Duodenal mucosa (tissue), 2 donors: ENCODE data around the gene CARD14.

ENCODE experiments used
- H3K27ac ChIP-seq: one replicate; pipeline ENCODE4 v1.7.0; 2013; ENCODE audit warnings: low read depth, low read length
- H3K27me3 ChIP-seq, 2 donors: one replicate each; pipeline ENCODE4 v1.7.0; 2013; ENCODE audit warnings: low read length in 2 of 2, control low read depth in 1 of 2; ENCODE audit not compliant: insufficient read depth in 2 of 2, control insufficient read depth in 1 of 2
- H3K36me3 ChIP-seq, 2 donors: one replicate each; pipeline ENCODE4 v1.7.0; 2013; ENCODE audit warnings: low read length in 2 of 2, control low read depth in 1 of 2; ENCODE audit not compliant: insufficient read depth in 2 of 2, control insufficient read depth in 1 of 2
- H3K4me1 ChIP-seq, 2 donors: one replicate each; pipeline ENCODE4 v1.7.0; 2013; ENCODE audit warnings: low read length in 2 of 2, control low read depth in 1 of 2; ENCODE audit not compliant: insufficient read depth in 2 of 2, control insufficient read depth in 1 of 2
- H3K4me3 ChIP-seq, 2 donors: one replicate each; pipeline ENCODE4 v1.7.0; 2013; ENCODE audit warnings: low read length in 2 of 2, low read depth in 1 of 2
- H3K9ac ChIP-seq, 2 donors: one replicate each; pipeline ENCODE4 v1.7.0; 2013; ENCODE audit warnings: low read length in 2 of 2, low read depth in 1 of 2
- H3K9me3 ChIP-seq, 2 donors: one replicate each; pipeline ENCODE4 v1.7.0; 2013; ENCODE audit warnings: low read length in 2 of 2, control low read depth in 1 of 2; ENCODE audit not compliant: control insufficient read depth in 1 of 2

Gene CARD14

GRCh38 chr17:80182118-80182844, 12.5 kb downstream of the CARD14 start:
- Histone ChIP-seq H3K36me3 (no peaks in the 10 kb centered on the region), H3K27me3 (no peaks in the 10 kb centered on the region), H3K4me3 (no peak overlapping the region), H3K4me1 (peaks cover 9 to 12% of the 10 kb centered on the region in 2 donors), H3K9ac (no peak overlapping the region), H3K27ac (no peak overlapping the region), H3K9me3 (no peaks in the 10 kb centered on the region)

- Histone ChIP-seq H3K36me3 (no peaks in the 10 kb centered on the region), H3K27me3 (no peaks in the 10 kb centered on the region), H3K4me1 (peaks cover 12 to 15% of the 10 kb centered on the region in 2 donors), H3K9me3 (no peaks in the 10 kb centered on the region), H3K9ac (no peak overlapping the region), H3K27ac (no peak overlapping the region), H3K4me3 (no peak overlapping the region)
Measured at GRCh38 chr17:80182845-80183223, 13.0 kb downstream of the CARD14 start.

- Histone ChIP-seq H3K4me3 (no peak overlapping the region), H3K36me3 (no peaks in the 10 kb centered on the region), H3K27me3 (no peaks in the 10 kb centered on the region), H3K4me1 (peaks cover 11 to 14% of the 10 kb centered on the region in 2 donors), H3K27ac (no peak overlapping the region), H3K9ac (no peak overlapping the region), H3K9me3 (no peaks in the 10 kb centered on the region)
Measured at GRCh38 chr17:80183581-80184422, 14.0 kb downstream of the CARD14 start.

GRCh38 chr17:80184423-80184714, 14.5 kb downstream of the CARD14 start:
- H3K27me3 ChIP-seq, result no peaks in the 10 kb centered on the region
- no peaks in the 10 kb centered on the region for H3K36me3 ChIP-seq
- H3K9me3 ChIP-seq, result no peaks in the 10 kb centered on the region
- no peak overlapping the region for H3K27ac ChIP-seq
- no peak overlapping the region for H3K9ac ChIP-seq
- H3K4me3 ChIP-seq, result no peak overlapping the region
- H3K4me1 ChIP-seq, result peaks cover 11 to 14% of the 10 kb centered on the region in 2 donors

GRCh38 chr17:80185968-80186367, 16.1 kb downstream of the CARD14 start:
- Histone ChIP-seq H3K9ac (no peak overlapping the region), H3K27ac (no peak overlapping the region), H3K36me3 (no peaks in the 10 kb centered on the region), H3K4me1 (peaks cover 11 to 14% of the 10 kb centered on the region in 2 donors), H3K9me3 (no peaks in the 10 kb centered on the region), H3K4me3 (no peak overlapping the region), H3K27me3 (no peaks in the 10 kb centered on the region)

- no peak overlapping the region for H3K27ac ChIP-seq
- H3K4me3 ChIP-seq, result peak overlapping the region; percentile 52 to 55
- H3K9ac ChIP-seq, result peak overlapping the region; percentile 3 to 43
- peaks cover 11 to 14% of the 10 kb centered on the region in 2 donors for H3K4me1 ChIP-seq
- no peaks in the 10 kb centered on the region for H3K27me3 ChIP-seq
- no peaks in the 10 kb centered on the region for H3K9me3 ChIP-seq
- H3K36me3 ChIP-seq, result no peaks in the 10 kb centered on the region
Measured at GRCh38 chr17:80187090-80187489, 17.3 kb downstream of the CARD14 start.

- peak overlapping the region; percentile 3 to 43 for H3K9ac ChIP-seq
- H3K27ac ChIP-seq, result no peak overlapping the region
- no peaks in the 10 kb centered on the region for H3K36me3 ChIP-seq
- no peaks in the 10 kb centered on the region for H3K9me3 ChIP-seq
- H3K4me1 ChIP-seq, result peaks cover 11 to 14% of the 10 kb centered on the region in 2 donors
- H3K4me3 ChIP-seq, result peak overlapping the region; percentile 52 to 55
- H3K27me3 ChIP-seq, result no peaks in the 10 kb centered on the region
Measured at GRCh38 chr17:80187515-80187941, 17.7 kb downstream of the CARD14 start.

- Histone ChIP-seq H3K27me3 (no peaks in the 10 kb centered on the region), H3K9ac (no peak overlapping the region), H3K36me3 (no peaks in the 10 kb centered on the region), H3K4me1 (peaks cover 11 to 14% of the 10 kb centered on the region in 2 donors), H3K4me3 (no peak overlapping the region), H3K27ac (no peak overlapping the region), H3K9me3 (no peaks in the 10 kb centered on the region)
Measured at GRCh38 chr17:80189611-80190010, 19.8 kb downstream of the CARD14 start.

GRCh38 chr17:80190716-80191115, 20.9 kb downstream of the CARD14 start:
- no peaks in the 10 kb centered on the region for H3K9me3 ChIP-seq
- H3K4me1 ChIP-seq, result peaks cover 11 to 14% of the 10 kb centered on the region in 2 donors
- no peak overlapping the region for H3K9ac ChIP-seq
- H3K27me3 ChIP-seq, result no peaks in the 10 kb centered on the region
- no peak overlapping the region for H3K27ac ChIP-seq
- H3K4me3 ChIP-seq, result no peak overlapping the region
- H3K36me3 ChIP-seq, result no peaks in the 10 kb centered on the region

- Histone ChIP-seq H3K4me3 (no peak overlapping the region), H3K27me3 (no peaks in the 10 kb centered on the region)
Measured at GRCh38 chr17:80191192-80191591, 21.4 kb downstream of the CARD14 start.

More at GRCh38 chr17:80191192-80191591, 21.4 kb downstream of the CARD14 start:
- no peak overlapping the region for H3K9ac ChIP-seq
- no peaks in the 10 kb centered on the region for H3K9me3 ChIP-seq
- no peak overlapping the region for H3K27ac ChIP-seq
- no peaks in the 10 kb centered on the region for H3K36me3 ChIP-seq
- H3K4me1 ChIP-seq, result peaks cover 11 to 14% of the 10 kb centered on the region in 2 donors
